ENCODE measurements around the gene SOWAHB. TPM values are rescaled to one million over a fixed set of nuclear protein-coding genes. Genes with fewer than 3 reads are reported as not detected.

SOWAHB gene
- total and polyA plus RNA-seq, 4 donors, result 2.5 to 30.5 (median 10.1) TPM

DNA sequence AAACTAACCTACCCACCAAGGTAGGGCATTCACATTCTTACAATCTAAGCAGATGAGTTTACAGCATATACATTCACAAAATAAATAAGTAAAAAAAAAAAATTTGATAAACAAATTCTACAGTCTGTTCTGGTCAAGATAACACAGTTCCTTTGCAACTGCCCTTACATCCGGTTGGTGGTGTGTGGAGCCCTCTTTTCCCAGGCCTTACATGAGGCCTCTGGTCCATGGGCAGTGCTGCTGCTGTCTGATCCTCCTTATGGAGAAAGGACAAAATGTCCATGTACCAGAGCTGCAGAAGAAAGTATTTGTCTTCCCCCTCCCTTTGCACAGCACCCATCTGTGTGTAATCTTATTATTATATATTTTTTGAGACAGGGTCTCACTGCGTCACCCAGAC lies 49.4 kb upstream of the SOWAHB start:
- Histone ChIP-seq H3K9ac (ENCODE audit: low read depth in 1 of 2, low read length in 2 of 2) (no peak overlapping the region), H3K4me3 (ENCODE audit: low read depth in 1 of 3, low read length in 3 of 3) (no peak overlapping the region), H3K4me1 (ENCODE audit: control insufficient read depth in 4 of 4, insufficient read depth in 4 of 4, low read length in 3 of 4) (peaks cover 3 to 26% (median 15%) of the 10 kb centered on the region in 4 donors), H3K27me3 (ENCODE audit: control insufficient read depth in 4 of 4, insufficient read depth in 4 of 4, low read length in 3 of 4) (no peaks in the 10 kb centered on the region), H3K9me3 (ENCODE audit: control insufficient read depth in 4 of 4, low read length in 3 of 4) (no peaks in the 10 kb centered on the region), H3K27ac (ENCODE audit: low read depth in 1 of 2, low read length in 2 of 2) (no peak overlapping the region), H3K36me3 (ENCODE audit: control insufficient read depth in 4 of 4, insufficient read depth in 3 of 4, low read depth in 1 of 4, low read length in 3 of 4) (no peaks in the 10 kb centered on the region)
- 80% methylated on average over 2 of the region's 2 CpGs for WGBS
- TF ChIP-seq RAD21 (IDR thresholded peaks at IDR 0.05), result peak in 1 of 2 donors; percentile 49
- TF ChIP-seq, protein P1, sequence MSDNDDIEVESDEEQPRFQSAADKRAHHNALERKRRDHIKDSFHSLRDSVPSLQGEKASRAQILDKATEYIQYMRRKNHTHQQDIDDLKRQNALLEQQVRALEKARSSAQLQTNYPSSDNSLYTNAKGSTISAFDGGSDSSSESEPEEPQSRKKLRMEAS (IDR thresholded peaks at IDR 0.05), result no peak
- TF ChIP-seq, protein P2, sequence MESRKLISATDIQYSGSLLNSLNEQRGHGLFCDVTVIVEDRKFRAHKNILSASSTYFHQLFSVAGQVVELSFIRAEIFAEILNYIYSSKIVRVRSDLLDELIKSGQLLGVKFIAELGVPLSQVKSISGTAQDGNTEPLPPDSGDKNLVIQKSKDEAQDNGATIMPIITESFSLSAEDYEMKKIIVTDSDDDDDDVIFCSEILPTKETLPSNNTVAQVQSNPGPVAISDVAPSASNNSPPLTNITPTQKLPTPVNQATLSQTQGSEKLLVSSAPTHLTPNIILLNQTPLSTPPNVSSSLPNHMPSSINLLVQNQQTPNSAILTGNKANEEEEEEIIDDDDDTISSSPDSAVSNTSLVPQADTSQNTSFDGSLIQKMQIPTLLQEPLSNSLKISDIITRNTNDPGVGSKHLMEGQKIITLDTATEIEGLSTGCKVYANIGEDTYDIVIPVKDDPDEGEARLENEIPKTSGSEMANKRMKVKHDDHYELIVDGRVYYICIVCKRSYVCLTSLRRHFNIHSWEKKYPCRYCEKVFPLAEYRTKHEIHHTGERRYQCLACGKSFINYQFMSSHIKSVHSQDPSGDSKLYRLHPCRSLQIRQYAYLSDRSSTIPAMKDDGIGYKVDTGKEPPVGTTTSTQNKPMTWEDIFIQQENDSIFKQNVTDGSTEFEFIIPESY (IDR thresholded peaks at IDR 0.05), result no peak
- TF ChIP-seq, protein P3, sequence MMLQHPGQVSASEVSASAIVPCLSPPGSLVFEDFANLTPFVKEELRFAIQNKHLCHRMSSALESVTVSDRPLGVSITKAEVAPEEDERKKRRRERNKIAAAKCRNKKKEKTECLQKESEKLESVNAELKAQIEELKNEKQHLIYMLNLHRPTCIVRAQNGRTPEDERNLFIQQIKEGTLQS (IDR thresholded peaks at IDR 0.05), result no peak
- no peak for TF ChIP-seq FOXA2 (IDR thresholded peaks at IDR 0.05)
- no peak for TF ChIP-seq SP1 (IDR thresholded peaks at IDR 0.05)
- DNase-seq (ENCODE audit: low spot score), result no peak

DNA sequence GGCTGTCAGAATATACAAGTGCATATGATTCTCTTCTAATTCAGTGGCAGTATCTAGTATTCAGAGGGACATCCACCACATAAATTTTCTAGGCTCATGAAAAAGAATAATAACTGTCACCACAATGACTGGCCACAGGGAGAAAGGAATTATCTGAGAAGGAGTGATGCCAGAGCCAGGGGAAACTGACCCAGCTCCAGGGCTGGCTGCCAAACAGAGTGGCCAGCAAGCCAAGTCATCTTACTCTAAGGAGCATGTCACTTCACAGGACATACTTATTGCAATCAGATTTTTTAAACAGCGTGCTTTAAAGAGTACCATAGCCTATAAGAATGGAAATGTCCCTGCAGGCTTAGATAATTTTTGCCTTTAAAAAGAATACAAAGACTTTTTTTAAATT lies 45.8 kb upstream of the SOWAHB start:
- no peaks in the 10 kb centered on the region for H3K36me3 ChIP-seq (ENCODE audit: control insufficient read depth in 4 of 4, insufficient read depth in 3 of 4, low read depth in 1 of 4, low read length in 3 of 4)
- no peak for DNase-seq (ENCODE audit: low spot score)
- H3K9ac ChIP-seq (ENCODE audit: low read depth in 1 of 2, low read length in 2 of 2), result no peak overlapping the region
- H3K4me3 ChIP-seq (ENCODE audit: low read depth in 1 of 3, low read length in 3 of 3), result no peak overlapping the region
- peaks cover 3 to 12% (median 7%) of the 10 kb centered on the region in 4 donors for H3K4me1 ChIP-seq (ENCODE audit: control insufficient read depth in 4 of 4, insufficient read depth in 4 of 4, low read length in 3 of 4)
- no peaks in the 10 kb centered on the region for H3K9me3 ChIP-seq (ENCODE audit: control insufficient read depth in 4 of 4, low read length in 3 of 4)
- H3K27me3 ChIP-seq (ENCODE audit: control insufficient read depth in 4 of 4, insufficient read depth in 4 of 4, low read length in 3 of 4), result no peaks in the 10 kb centered on the region
- no peak overlapping the region for H3K27ac ChIP-seq (ENCODE audit: low read depth in 1 of 2, low read length in 2 of 2)
- 92% methylated on average over 1 of the region's 1 CpG for WGBS
- TF ChIP-seq GABPA (IDR thresholded peaks at IDR 0.05 in 1 of 2, conservative IDR thresholded peaks at IDR 0.05 in 1 of 2) (no peak), NR2F2 (IDR thresholded peaks at IDR 0.05) (no peak), JUND (IDR thresholded peaks at IDR 0.05) (no peak), HNF4A (conservative IDR thresholded peaks at IDR 0.05) (no peak), SP1 (IDR thresholded peaks at IDR 0.05) (no peak)

DNA sequence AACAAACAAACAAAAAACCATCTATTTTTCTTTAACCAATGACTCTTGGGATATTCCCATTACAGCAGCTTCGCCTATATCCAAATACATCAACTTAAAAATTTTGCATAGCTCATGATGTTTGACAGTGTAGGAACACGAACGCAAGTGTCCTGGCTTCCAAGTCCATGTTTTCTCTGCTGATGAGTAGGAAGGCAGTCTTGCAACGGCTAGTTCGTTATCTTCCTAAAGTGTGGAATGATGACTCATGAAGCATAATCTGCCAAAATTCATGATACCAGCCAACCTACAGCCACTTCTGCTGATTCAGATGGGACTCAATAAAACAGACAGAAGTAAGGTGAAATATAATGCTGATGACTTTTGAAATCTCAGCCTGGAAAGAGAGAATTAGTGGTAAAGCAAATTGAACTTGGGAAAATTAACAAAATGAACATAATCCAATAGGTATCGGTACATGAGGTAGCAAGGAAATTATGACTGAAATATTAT lies 45.2 kb upstream of the SOWAHB start:
- Histone ChIP-seq H3K27ac (ENCODE audit: low read depth in 1 of 2, low read length in 2 of 2) (no peak overlapping the region), H3K9ac (ENCODE audit: low read depth in 1 of 2, low read length in 2 of 2) (no peak overlapping the region), H3K27me3 (ENCODE audit: control insufficient read depth in 4 of 4, insufficient read depth in 4 of 4, low read length in 3 of 4) (no peaks in the 10 kb centered on the region), H3K4me1 (ENCODE audit: control insufficient read depth in 4 of 4, insufficient read depth in 4 of 4, low read length in 3 of 4) (peaks cover under 1 to 6% (median 3%) of the 10 kb centered on the region in 4 donors), H3K36me3 (ENCODE audit: control insufficient read depth in 4 of 4, insufficient read depth in 3 of 4, low read depth in 1 of 4, low read length in 3 of 4) (no peaks in the 10 kb centered on the region), H3K9me3 (ENCODE audit: control insufficient read depth in 4 of 4, low read length in 3 of 4) (no peaks in the 10 kb centered on the region), H3K4me3 (ENCODE audit: low read depth in 1 of 3, low read length in 3 of 3) (no peak overlapping the region)
- DNase-seq (ENCODE audit: low spot score), result no peak
- WGBS, result 76% methylated on average over 6 of the region's 6 CpGs
- TF ChIP-seq GABPA (IDR thresholded peaks at IDR 0.05 in 1 of 2, conservative IDR thresholded peaks at IDR 0.05 in 1 of 2) (no peak), JUND (IDR thresholded peaks at IDR 0.05) (no peak), HNF4A (conservative IDR thresholded peaks at IDR 0.05) (no peak), RXRA (IDR thresholded peaks at IDR 0.05) (no peak), HNF4G (IDR thresholded peaks at IDR 0.05) (no peak), FOXA2 (IDR thresholded peaks at IDR 0.05) (no peak), FOXA1 (IDR thresholded peaks at IDR 0.05) (no peak), SP1 (IDR thresholded peaks at IDR 0.05) (no peak), EGR1 (IDR thresholded peaks at IDR 0.05; ENCODE audit: low read depth in 2 of 2) (no peak), TAF1 (conservative IDR thresholded peaks at IDR 0.05) (no peak), RAD21 (IDR thresholded peaks at IDR 0.05) (no peak)
- TF ChIP-seq, protein P4, sequence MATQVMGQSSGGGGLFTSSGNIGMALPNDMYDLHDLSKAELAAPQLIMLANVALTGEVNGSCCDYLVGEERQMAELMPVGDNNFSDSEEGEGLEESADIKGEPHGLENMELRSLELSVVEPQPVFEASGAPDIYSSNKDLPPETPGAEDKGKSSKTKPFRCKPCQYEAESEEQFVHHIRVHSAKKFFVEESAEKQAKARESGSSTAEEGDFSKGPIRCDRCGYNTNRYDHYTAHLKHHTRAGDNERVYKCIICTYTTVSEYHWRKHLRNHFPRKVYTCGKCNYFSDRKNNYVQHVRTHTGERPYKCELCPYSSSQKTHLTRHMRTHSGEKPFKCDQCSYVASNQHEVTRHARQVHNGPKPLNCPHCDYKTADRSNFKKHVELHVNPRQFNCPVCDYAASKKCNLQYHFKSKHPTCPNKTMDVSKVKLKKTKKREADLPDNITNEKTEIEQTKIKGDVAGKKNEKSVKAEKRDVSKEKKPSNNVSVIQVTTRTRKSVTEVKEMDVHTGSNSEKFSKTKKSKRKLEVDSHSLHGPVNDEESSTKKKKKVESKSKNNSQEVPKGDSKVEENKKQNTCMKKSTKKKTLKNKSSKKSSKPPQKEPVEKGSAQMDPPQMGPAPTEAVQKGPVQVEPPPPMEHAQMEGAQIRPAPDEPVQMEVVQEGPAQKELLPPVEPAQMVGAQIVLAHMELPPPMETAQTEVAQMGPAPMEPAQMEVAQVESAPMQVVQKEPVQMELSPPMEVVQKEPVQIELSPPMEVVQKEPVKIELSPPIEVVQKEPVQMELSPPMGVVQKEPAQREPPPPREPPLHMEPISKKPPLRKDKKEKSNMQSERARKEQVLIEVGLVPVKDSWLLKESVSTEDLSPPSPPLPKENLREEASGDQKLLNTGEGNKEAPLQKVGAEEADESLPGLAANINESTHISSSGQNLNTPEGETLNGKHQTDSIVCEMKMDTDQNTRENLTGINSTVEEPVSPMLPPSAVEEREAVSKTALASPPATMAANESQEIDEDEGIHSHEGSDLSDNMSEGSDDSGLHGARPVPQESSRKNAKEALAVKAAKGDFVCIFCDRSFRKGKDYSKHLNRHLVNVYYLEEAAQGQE (IDR thresholded peaks at IDR 0.05), result no peak
- TF ChIP-seq, protein P1 (IDR thresholded peaks at IDR 0.05), result no peak
- TF ChIP-seq, protein P2 (IDR thresholded peaks at IDR 0.05), result no peak
- TF ChIP-seq, protein P3 (IDR thresholded peaks at IDR 0.05), result no peak
